Measurements from ENCODE around the gene SOBP. TPM values are rescaled to one million over a fixed set of nuclear protein-coding genes. Genes with fewer than 3 reads are reported as not detected.

Gene SOBP
- polyA plus RNA-seq, 1 donor (not counting 4 experiments of a cell fraction or from before 2014, with no cell fraction given), result not detected

DNA sequence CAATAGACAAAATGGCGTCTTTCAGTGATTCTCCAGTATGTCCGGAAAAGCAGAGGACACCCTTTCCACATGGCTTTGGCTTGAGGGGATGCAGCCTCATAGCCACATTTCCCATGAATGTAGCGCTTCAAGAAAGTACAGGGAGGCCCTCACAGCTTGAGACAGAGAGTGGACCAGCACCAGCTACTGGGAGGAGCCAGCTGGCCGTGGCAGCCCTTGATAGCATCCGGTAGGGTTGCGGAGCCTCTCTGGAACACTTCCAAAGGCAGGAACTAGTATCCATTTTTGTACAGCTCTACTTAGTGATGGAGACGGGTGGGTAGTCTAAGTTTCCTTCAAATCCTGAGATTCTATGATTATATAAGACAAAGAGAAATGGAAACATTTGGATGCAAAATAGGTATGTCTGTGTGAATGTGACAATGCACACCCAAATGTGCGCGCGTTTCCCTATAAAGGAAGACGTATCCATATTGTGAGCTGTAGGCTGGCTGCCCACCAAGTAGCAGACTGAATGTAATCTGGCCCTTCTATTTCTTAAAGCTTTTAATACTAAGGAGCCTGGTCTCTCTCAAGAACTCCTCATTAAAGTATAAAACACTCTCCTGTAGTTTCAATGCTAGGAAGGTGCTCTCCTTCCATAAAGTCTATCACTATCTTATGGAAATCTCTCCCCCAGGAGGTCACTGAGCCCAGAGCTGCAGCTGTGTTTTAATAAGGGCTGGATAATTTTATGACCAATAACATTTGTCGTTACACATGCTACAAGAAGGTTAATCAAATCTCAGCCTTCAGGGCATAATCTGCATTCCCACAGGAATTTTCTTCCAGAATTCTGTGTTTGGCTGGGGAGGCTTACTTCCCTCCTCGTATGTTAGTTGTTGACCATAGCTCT, 74.0 kb downstream of the SOBP start:
- no peak overlapping the region for H3K27ac ChIP-seq (ENCODE audit: control insufficient read depth, insufficient read depth, low read length)
- H2AFZ ChIP-seq (ENCODE audit: control insufficient read depth, low read length), result no peak overlapping the region
- DNase-seq (ENCODE audit: low read depth, low spot score), result no peak
- no peaks in the 10 kb centered on the region for H3K36me3 ChIP-seq (ENCODE audit: control insufficient read depth in 2 of 2, extremely low read depth in 1 of 2, insufficient read depth in 2 of 2, low read length in 2 of 2)
- H3K9me3 ChIP-seq (ENCODE audit: control insufficient read depth, low read depth, low read length), result no peaks in the 10 kb centered on the region
- H3K4me1 ChIP-seq (ENCODE audit: control insufficient read depth, extremely low read depth, insufficient read depth, low read length), result no peaks in the 10 kb centered on the region
- H3K9me1 ChIP-seq (ENCODE audit: control insufficient read depth, extremely low read depth, insufficient read depth, low read length), result no peaks in the 10 kb centered on the region
- no peak overlapping the region for H3K4me3 ChIP-seq (ENCODE audit: control insufficient read depth in 2 of 3, extremely low read depth in 1 of 3, insufficient read depth in 2 of 3, low read depth in 1 of 3, low read length in 3 of 3)
- H3K9ac ChIP-seq (ENCODE audit: control insufficient read depth, extremely low read depth, insufficient read depth, low read length), result no peak overlapping the region
- H3K27me3 ChIP-seq (ENCODE audit: control insufficient read depth, extremely low read depth, insufficient read depth, low read length), result peaks cover 27% of the 10 kb centered on the region
- H4K20me1 ChIP-seq (ENCODE audit: control insufficient read depth, extremely low read depth, insufficient read depth, low read length), result no peaks in the 10 kb centered on the region
- no peaks in the 10 kb centered on the region for H3K79me2 ChIP-seq (ENCODE audit: control insufficient read depth, insufficient read depth, low read length)
- FAIRE-seq, result no peak
- TF ChIP-seq EZH2 (IDR thresholded peaks at IDR 0.05; ENCODE audit: low read length), result no peak
- TF ChIP-seq, protein P1, sequence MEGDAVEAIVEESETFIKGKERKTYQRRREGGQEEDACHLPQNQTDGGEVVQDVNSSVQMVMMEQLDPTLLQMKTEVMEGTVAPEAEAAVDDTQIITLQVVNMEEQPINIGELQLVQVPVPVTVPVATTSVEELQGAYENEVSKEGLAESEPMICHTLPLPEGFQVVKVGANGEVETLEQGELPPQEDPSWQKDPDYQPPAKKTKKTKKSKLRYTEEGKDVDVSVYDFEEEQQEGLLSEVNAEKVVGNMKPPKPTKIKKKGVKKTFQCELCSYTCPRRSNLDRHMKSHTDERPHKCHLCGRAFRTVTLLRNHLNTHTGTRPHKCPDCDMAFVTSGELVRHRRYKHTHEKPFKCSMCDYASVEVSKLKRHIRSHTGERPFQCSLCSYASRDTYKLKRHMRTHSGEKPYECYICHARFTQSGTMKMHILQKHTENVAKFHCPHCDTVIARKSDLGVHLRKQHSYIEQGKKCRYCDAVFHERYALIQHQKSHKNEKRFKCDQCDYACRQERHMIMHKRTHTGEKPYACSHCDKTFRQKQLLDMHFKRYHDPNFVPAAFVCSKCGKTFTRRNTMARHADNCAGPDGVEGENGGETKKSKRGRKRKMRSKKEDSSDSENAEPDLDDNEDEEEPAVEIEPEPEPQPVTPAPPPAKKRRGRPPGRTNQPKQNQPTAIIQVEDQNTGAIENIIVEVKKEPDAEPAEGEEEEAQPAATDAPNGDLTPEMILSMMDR (optimal IDR thresholded peaks at IDR 0.05 in 1 of 3, IDR thresholded peaks at IDR 0.05 in 1 of 3, conservative IDR thresholded peaks at IDR 0.05 in 1 of 3; ENCODE audit: extremely low read depth in 1 of 3, insufficient read depth in 2 of 3, low read length in 3 of 3), result no peak
- dilution Hi-C loops (cut with MboI; ENCODE audit: extremely low pct_ligation_motif_present, low sequenced_read_pairs), result no loop called here
- no peak overlapping the region for H3K4me2 ChIP-seq (ENCODE audit: control insufficient read depth, extremely low read depth, insufficient read depth, low read depth, low read length)

DNA sequence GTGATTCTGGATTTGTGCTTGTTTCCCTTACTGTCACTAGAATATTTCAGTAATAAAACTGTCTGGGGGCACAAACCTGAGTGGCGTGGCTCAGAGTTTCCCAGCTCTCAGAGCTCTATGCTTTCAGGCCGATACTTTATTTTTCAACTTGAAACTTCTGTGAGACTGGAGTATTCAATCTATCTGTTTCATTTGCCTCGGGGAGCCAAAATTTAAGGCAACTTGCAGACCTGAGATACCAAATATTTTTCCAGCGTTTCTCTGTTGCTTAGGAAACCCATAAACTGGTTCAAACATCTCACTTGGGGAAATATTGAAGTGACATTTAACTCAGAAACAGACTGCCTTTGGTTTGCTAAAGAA, 74.7 kb downstream of the SOBP start:
- Histone ChIP-seq H3K4me1 (ENCODE audit: control insufficient read depth, extremely low read depth, insufficient read depth, low read length) (no peaks in the 10 kb centered on the region), H3K36me3 (ENCODE audit: control insufficient read depth in 2 of 2, extremely low read depth in 1 of 2, insufficient read depth in 2 of 2, low read length in 2 of 2) (no peaks in the 10 kb centered on the region), H3K9ac (ENCODE audit: control insufficient read depth, extremely low read depth, insufficient read depth, low read length) (no peak overlapping the region), H4K20me1 (ENCODE audit: control insufficient read depth, extremely low read depth, insufficient read depth, low read length) (no peaks in the 10 kb centered on the region), H3K27me3 (ENCODE audit: control insufficient read depth, extremely low read depth, insufficient read depth, low read length) (peaks cover 28% of the 10 kb centered on the region), H2AFZ (ENCODE audit: control insufficient read depth, low read length) (no peak overlapping the region), H3K27ac (ENCODE audit: control insufficient read depth, insufficient read depth, low read length) (no peak overlapping the region), H3K4me3 (ENCODE audit: control insufficient read depth in 2 of 3, extremely low read depth in 1 of 3, insufficient read depth in 2 of 3, low read depth in 1 of 3, low read length in 3 of 3) (no peak overlapping the region), H3K79me2 (ENCODE audit: control insufficient read depth, insufficient read depth, low read length) (no peaks in the 10 kb centered on the region), H3K4me2 (ENCODE audit: control insufficient read depth, extremely low read depth, insufficient read depth, low read depth, low read length) (no peak overlapping the region), H3K9me1 (ENCODE audit: control insufficient read depth, extremely low read depth, insufficient read depth, low read length) (no peaks in the 10 kb centered on the region), H3K9me3 (ENCODE audit: control insufficient read depth, low read depth, low read length) (no peaks in the 10 kb centered on the region)
- DNase-seq (ENCODE audit: low read depth, low spot score) (no peak), FAIRE-seq (no peak)
- dilution Hi-C loops (cut with MboI; ENCODE audit: extremely low pct_ligation_motif_present, low sequenced_read_pairs), result no loop called here
- no peak for TF ChIP-seq EZH2 (IDR thresholded peaks at IDR 0.05; ENCODE audit: low read length)
- TF ChIP-seq, protein P1 (optimal IDR thresholded peaks at IDR 0.05 in 1 of 3, IDR thresholded peaks at IDR 0.05 in 1 of 3, conservative IDR thresholded peaks at IDR 0.05 in 1 of 3; ENCODE audit: extremely low read depth in 1 of 3, insufficient read depth in 2 of 3, low read length in 3 of 3), result no peak
